ENCODE results near the gene LMOD2. TPM values are rescaled to one million over a fixed set of nuclear protein-coding genes. Genes with fewer than 3 reads are reported as not detected.

The LMOD2 gene
- total RNA-seq, 1 experiment from 2014 or later = not detected

DNA sequence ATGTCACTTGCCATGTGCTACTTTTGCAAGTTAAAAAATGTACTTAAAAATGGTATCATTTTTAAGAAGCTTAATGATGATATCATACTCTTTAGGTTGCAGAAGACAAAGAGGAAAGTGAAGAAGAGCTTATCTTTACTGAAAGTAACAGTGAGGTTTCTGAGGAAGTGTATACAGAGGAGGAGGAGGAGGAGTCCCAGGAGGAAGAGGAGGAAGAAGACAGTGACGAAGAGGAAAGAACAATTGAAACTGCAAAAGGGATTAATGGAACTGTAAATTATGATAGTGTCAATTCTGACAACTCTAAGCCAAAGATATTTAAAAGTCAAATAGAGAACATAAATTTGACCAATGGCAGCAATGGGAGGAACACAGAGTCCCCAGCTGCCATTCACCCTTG, 6.1 kb downstream of the LMOD2 start:
- no peaks in the 10 kb centered on the region for H3K36me3 ChIP-seq (ENCODE audit: low read depth, low read length)
- TF ChIP-seq EZH2phosphoT487 (IDR thresholded peaks at IDR 0.05; ENCODE audit: borderline replicate concordance, low read length) = no peak
- TF ChIP-seq, protein P1, sequence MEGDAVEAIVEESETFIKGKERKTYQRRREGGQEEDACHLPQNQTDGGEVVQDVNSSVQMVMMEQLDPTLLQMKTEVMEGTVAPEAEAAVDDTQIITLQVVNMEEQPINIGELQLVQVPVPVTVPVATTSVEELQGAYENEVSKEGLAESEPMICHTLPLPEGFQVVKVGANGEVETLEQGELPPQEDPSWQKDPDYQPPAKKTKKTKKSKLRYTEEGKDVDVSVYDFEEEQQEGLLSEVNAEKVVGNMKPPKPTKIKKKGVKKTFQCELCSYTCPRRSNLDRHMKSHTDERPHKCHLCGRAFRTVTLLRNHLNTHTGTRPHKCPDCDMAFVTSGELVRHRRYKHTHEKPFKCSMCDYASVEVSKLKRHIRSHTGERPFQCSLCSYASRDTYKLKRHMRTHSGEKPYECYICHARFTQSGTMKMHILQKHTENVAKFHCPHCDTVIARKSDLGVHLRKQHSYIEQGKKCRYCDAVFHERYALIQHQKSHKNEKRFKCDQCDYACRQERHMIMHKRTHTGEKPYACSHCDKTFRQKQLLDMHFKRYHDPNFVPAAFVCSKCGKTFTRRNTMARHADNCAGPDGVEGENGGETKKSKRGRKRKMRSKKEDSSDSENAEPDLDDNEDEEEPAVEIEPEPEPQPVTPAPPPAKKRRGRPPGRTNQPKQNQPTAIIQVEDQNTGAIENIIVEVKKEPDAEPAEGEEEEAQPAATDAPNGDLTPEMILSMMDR (conservative IDR thresholded peaks at IDR 0.05; ENCODE audit: low read depth, low read length) = no peak
- no peak for TF ChIP-seq EZH2 (IDR thresholded peaks at IDR 0.05; ENCODE audit: low read length, unreplicated experiment)
- H2AFZ ChIP-seq (ENCODE audit: low read length) = no peak overlapping the region
- H4K20me1 ChIP-seq (ENCODE audit: low read length) = no peaks in the 10 kb centered on the region
- no peaks in the 10 kb centered on the region for H3K27me3 ChIP-seq (ENCODE audit: low read length)
- H3K4me2 ChIP-seq (ENCODE audit: low read length) = no peak overlapping the region
- POLR2A ChIA-PET (ENCODE audit: unreplicated experiment) = no interaction called here
- H3K4me1 ChIP-seq (ENCODE audit: insufficient read depth, low read length) = peaks cover 9% of the 10 kb centered on the region
- H3K27ac ChIP-seq (ENCODE audit: low read length) = no peak overlapping the region
- no peaks in the 10 kb centered on the region for H3K9me2 ChIP-seq (replicated peaks; ENCODE audit: low read length)
- H3K4me3 ChIP-seq (ENCODE audit: low read length) = no peak overlapping the region
- ATAC-seq (no peak), DNase-seq (no peak)
- no peaks in the 10 kb centered on the region for H3K79me2 ChIP-seq (ENCODE audit: low read length)
- CTCF ChIA-PET = no interaction called here
- no peaks in the 10 kb centered on the region for H3F3A ChIP-seq (ENCODE audit: low read length, unreplicated experiment)
- H3K9ac ChIP-seq (ENCODE audit: low read length) = no peak overlapping the region
- no peaks in the 10 kb centered on the region for H3K9me3 ChIP-seq (ENCODE audit: low read length)
- intact Hi-C loops (cut with micrococcal nuclease) = no loop called here
- BruUV-seq (replicated peaks) = no TSS peak

DNA sequence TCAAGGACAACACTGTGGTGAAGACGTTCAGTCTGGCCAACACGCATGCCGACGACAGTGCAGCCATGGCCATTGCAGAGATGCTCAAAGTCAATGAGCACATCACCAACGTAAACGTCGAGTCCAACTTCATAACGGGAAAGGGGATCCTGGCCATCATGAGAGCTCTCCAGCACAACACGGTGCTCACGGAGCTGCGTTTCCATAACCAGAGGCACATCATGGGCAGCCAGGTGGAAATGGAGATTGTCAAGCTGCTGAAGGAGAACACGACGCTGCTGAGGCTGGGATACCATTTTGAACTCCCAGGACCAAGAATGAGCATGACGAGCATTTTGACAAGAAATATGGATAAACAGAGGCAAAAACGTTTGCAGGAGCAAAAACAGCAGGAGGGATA, 6.6 kb downstream of the LMOD2 start:
- Histone ChIP-seq H3K36me3 (ENCODE audit: low read depth, low read length) (no peaks in the 10 kb centered on the region), H3K27ac (ENCODE audit: low read length) (no peak overlapping the region), H3K27me3 (ENCODE audit: low read length) (no peaks in the 10 kb centered on the region), H4K20me1 (ENCODE audit: low read length) (no peaks in the 10 kb centered on the region), H3K4me2 (ENCODE audit: low read length) (no peak overlapping the region), H2AFZ (ENCODE audit: low read length) (no peak overlapping the region), H3K9me3 (ENCODE audit: low read length) (no peaks in the 10 kb centered on the region), H3K79me2 (ENCODE audit: low read length) (no peaks in the 10 kb centered on the region), H3F3A (ENCODE audit: low read length, unreplicated experiment) (no peaks in the 10 kb centered on the region), H3K9ac (ENCODE audit: low read length) (no peak overlapping the region), H3K4me3 (ENCODE audit: low read length) (no peak overlapping the region), H3K9me2 (replicated peaks; ENCODE audit: low read length) (no peaks in the 10 kb centered on the region), H3K4me1 (ENCODE audit: insufficient read depth, low read length) (peaks cover 9% of the 10 kb centered on the region)
- intact Hi-C loops (cut with micrococcal nuclease) = no loop called here
- POLR2A ChIA-PET (ENCODE audit: unreplicated experiment) = no interaction called here
- CTCF ChIA-PET = no interaction called here
- TF ChIP-seq, protein P1 (conservative IDR thresholded peaks at IDR 0.05; ENCODE audit: low read depth, low read length) = no peak
- TF ChIP-seq EZH2 (IDR thresholded peaks at IDR 0.05; ENCODE audit: low read length, unreplicated experiment) = no peak
- no peak for TF ChIP-seq EZH2phosphoT487 (IDR thresholded peaks at IDR 0.05; ENCODE audit: borderline replicate concordance, low read length)
- DNase-seq (no peak), ATAC-seq (no peak)
- no TSS peak for BruUV-seq (replicated peaks)

DNA sequence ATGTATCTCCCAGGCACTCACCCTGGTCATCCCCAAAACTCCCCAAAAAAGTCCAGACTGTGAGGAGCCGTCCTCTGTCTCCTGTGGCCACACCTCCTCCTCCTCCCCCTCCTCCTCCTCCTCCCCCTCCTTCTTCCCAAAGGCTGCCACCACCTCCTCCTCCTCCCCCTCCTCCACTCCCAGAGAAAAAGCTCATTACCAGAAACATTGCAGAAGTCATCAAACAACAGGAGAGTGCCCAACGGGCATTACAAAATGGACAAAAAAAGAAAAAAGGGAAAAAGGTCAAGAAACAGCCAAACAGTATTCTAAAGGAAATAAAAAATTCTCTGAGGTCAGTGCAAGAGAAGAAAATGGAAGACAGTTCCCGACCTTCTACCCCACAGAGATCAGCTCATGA, 7.1 kb downstream of the LMOD2 start:
- Histone ChIP-seq H2AFZ (ENCODE audit: low read length) (no peak overlapping the region), H3F3A (ENCODE audit: low read length, unreplicated experiment) (no peaks in the 10 kb centered on the region), H3K4me3 (ENCODE audit: low read length) (no peak overlapping the region), H3K4me1 (ENCODE audit: insufficient read depth, low read length) (peaks cover 9% of the 10 kb centered on the region), H3K9me2 (replicated peaks; ENCODE audit: low read length) (no peaks in the 10 kb centered on the region), H3K27me3 (ENCODE audit: low read length) (no peaks in the 10 kb centered on the region), H3K27ac (ENCODE audit: low read length) (no peak overlapping the region), H3K36me3 (ENCODE audit: low read depth, low read length) (no peaks in the 10 kb centered on the region), H3K9ac (ENCODE audit: low read length) (no peak overlapping the region), H3K9me3 (ENCODE audit: low read length) (no peaks in the 10 kb centered on the region), H4K20me1 (ENCODE audit: low read length) (no peaks in the 10 kb centered on the region), H3K79me2 (ENCODE audit: low read length) (no peaks in the 10 kb centered on the region), H3K4me2 (ENCODE audit: low read length) (no peak overlapping the region)
- ChIA-PET POLR2A (ENCODE audit: unreplicated experiment) (no interaction called here), CTCF (no interaction called here)
- TF ChIP-seq EZH2 (IDR thresholded peaks at IDR 0.05; ENCODE audit: low read length, unreplicated experiment) (no peak), EZH2phosphoT487 (IDR thresholded peaks at IDR 0.05; ENCODE audit: borderline replicate concordance, low read length) (no peak)
- TF ChIP-seq, protein P1 (conservative IDR thresholded peaks at IDR 0.05; ENCODE audit: low read depth, low read length) = no peak
- no peak for DNase-seq
- BruUV-seq (replicated peaks) = no TSS peak
- no peak for ATAC-seq
- intact Hi-C loops (cut with micrococcal nuclease) = no loop called here
